ENCODE results near the gene ZNF22. TPM values are rescaled to one million over a fixed set of nuclear protein-coding genes. Genes with fewer than 3 reads are reported as not detected.

The ZNF22 gene
- polyA plus RNA-seq, 2 donors = 4.6 to 5.4 TPM

GRCh38 chr10:44993922-44994751 is 6.6 kb upstream of the ZNF22 start:
- Histone ChIP-seq H3K4me3 (ENCODE audit: low read depth in 1 of 2, low read length in 2 of 2) (no peak overlapping the region), H3K36me3 (ENCODE audit: control insufficient read depth in 2 of 2, insufficient read depth in 2 of 2, low read length in 1 of 2) (peaks cover 0 to 2% of the 10 kb centered on the region in 2 donors), H3K27me3 (ENCODE audit: control insufficient read depth in 1 of 2, insufficient read depth in 2 of 2, low read length in 2 of 2) (no peaks in the 10 kb centered on the region), H3K9me3 (ENCODE audit: control insufficient read depth in 2 of 2, insufficient read depth in 1 of 2, low read depth in 1 of 2, low read length in 1 of 2) (peaks cover 0 to 2% of the 10 kb centered on the region in 2 donors), H3K4me1 (ENCODE audit: control insufficient read depth in 2 of 2, insufficient read depth in 2 of 2, low read length in 1 of 2) (peaks cover 10 to 13% of the 10 kb centered on the region in 2 donors), H3K27ac (ENCODE audit: low read depth in 2 of 2, low read length in 1 of 2) (peak overlapping the region; percentile 24 to 57)
- 87% methylated on average over 11 of the region's 11 CpGs for WGBS, 2 donors

GRCh38 chr10:44994752-44995530 is 5.8 kb upstream of the ZNF22 start:
- Histone ChIP-seq H3K27me3 (ENCODE audit: control insufficient read depth in 1 of 2, insufficient read depth in 2 of 2, low read length in 2 of 2) (no peaks in the 10 kb centered on the region), H3K4me3 (ENCODE audit: low read depth in 1 of 2, low read length in 2 of 2) (no peak overlapping the region), H3K36me3 (ENCODE audit: control insufficient read depth in 2 of 2, insufficient read depth in 2 of 2, low read length in 1 of 2) (peaks cover 0 to 2% of the 10 kb centered on the region in 2 donors), H3K27ac (ENCODE audit: low read depth in 2 of 2, low read length in 1 of 2) (peak overlapping the region; percentile 57 to 83), H3K9me3 (ENCODE audit: control insufficient read depth in 2 of 2, insufficient read depth in 1 of 2, low read depth in 1 of 2, low read length in 1 of 2) (peaks cover 0 to 2% of the 10 kb centered on the region in 2 donors), H3K4me1 (ENCODE audit: control insufficient read depth in 2 of 2, insufficient read depth in 2 of 2, low read length in 1 of 2) (peaks cover 10 to 13% of the 10 kb centered on the region in 2 donors)
- WGBS, 2 donors = 58 to 64% methylated on average over 9 of the region's 9 CpGs

GRCh38 chr10:44995581-44995913 is 5.2 kb upstream of the ZNF22 start:
- H3K27ac ChIP-seq (ENCODE audit: low read depth in 2 of 2, low read length in 1 of 2) = peak overlapping the region; percentile 57 to 61

GRCh38 chr10:44995914-44996669 is 4.6 kb upstream of the ZNF22 start:
- Histone ChIP-seq H3K36me3 (ENCODE audit: control insufficient read depth in 2 of 2, insufficient read depth in 2 of 2, low read length in 1 of 2) (peaks cover 0 to 2% of the 10 kb centered on the region in 2 donors), H3K27me3 (ENCODE audit: control insufficient read depth in 1 of 2, insufficient read depth in 2 of 2, low read length in 2 of 2) (no peaks in the 10 kb centered on the region), H3K4me3 (ENCODE audit: low read depth in 1 of 2, low read length in 2 of 2) (no peak overlapping the region), H3K4me1 (ENCODE audit: control insufficient read depth in 2 of 2, insufficient read depth in 2 of 2, low read length in 1 of 2) (peaks cover 10 to 13% of the 10 kb centered on the region in 2 donors), H3K27ac (ENCODE audit: low read depth in 2 of 2, low read length in 1 of 2) (peak overlapping the region; percentile 57 to 93), H3K9me3 (ENCODE audit: control insufficient read depth in 2 of 2, insufficient read depth in 1 of 2, low read depth in 1 of 2, low read length in 1 of 2) (peaks cover 0 to 2% of the 10 kb centered on the region in 2 donors)
- WGBS, 2 donors = 47 to 50% methylated on average over 9 of the region's 9 CpGs

More at GRCh38 chr10:44995581-44995913, 5.2 kb upstream of the ZNF22 start:
- peaks cover 10 to 13% of the 10 kb centered on the region in 2 donors for H3K4me1 ChIP-seq (ENCODE audit: control insufficient read depth in 2 of 2, insufficient read depth in 2 of 2, low read length in 1 of 2)
- H3K27me3 ChIP-seq (ENCODE audit: control insufficient read depth in 1 of 2, insufficient read depth in 2 of 2, low read length in 2 of 2) = no peaks in the 10 kb centered on the region
- H3K36me3 ChIP-seq (ENCODE audit: control insufficient read depth in 2 of 2, insufficient read depth in 2 of 2, low read length in 1 of 2) = peaks cover 0 to 2% of the 10 kb centered on the region in 2 donors
- peaks cover 0 to 2% of the 10 kb centered on the region in 2 donors for H3K9me3 ChIP-seq (ENCODE audit: control insufficient read depth in 2 of 2, insufficient read depth in 1 of 2, low read depth in 1 of 2, low read length in 1 of 2)
- 31 to 52% methylated on average over 4 of the region's 4 CpGs for WGBS, 2 donors
- no peak overlapping the region for H3K4me3 ChIP-seq (ENCODE audit: low read depth in 1 of 2, low read length in 2 of 2)

- Histone ChIP-seq H3K36me3 (ENCODE audit: control insufficient read depth in 2 of 2, insufficient read depth in 2 of 2, low read length in 1 of 2) (peaks cover 0 to 2% of the 10 kb centered on the region in 2 donors), H3K9me3 (ENCODE audit: control insufficient read depth in 2 of 2, insufficient read depth in 1 of 2, low read depth in 1 of 2, low read length in 1 of 2) (peaks cover 0 to 2% of the 10 kb centered on the region in 2 donors), H3K27ac (ENCODE audit: low read depth in 2 of 2, low read length in 1 of 2) (peak overlapping the region; percentile 57 to 93), H3K4me3 (ENCODE audit: low read depth in 1 of 2, low read length in 2 of 2) (no peak overlapping the region), H3K4me1 (ENCODE audit: control insufficient read depth in 2 of 2, insufficient read depth in 2 of 2, low read length in 1 of 2) (peaks cover 9 to 10% of the 10 kb centered on the region in 2 donors), H3K27me3 (ENCODE audit: control insufficient read depth in 1 of 2, insufficient read depth in 2 of 2, low read length in 2 of 2) (no peaks in the 10 kb centered on the region)
- WGBS, 2 donors = 90 to 91% methylated on average over 6 of the region's 6 CpGs
Measured at GRCh38 chr10:44997105-44997748, 3.5 kb upstream of the ZNF22 start.

- H3K4me3 ChIP-seq (ENCODE audit: low read depth in 1 of 2, low read length in 2 of 2) = no peak overlapping the region
- peaks cover 0 to 2% of the 10 kb centered on the region in 2 donors for H3K9me3 ChIP-seq (ENCODE audit: control insufficient read depth in 2 of 2, insufficient read depth in 1 of 2, low read depth in 1 of 2, low read length in 1 of 2)
- no peaks in the 10 kb centered on the region for H3K27me3 ChIP-seq (ENCODE audit: control insufficient read depth in 1 of 2, insufficient read depth in 2 of 2, low read length in 2 of 2)
- no peaks in the 10 kb centered on the region for H3K36me3 ChIP-seq (ENCODE audit: control insufficient read depth in 2 of 2, insufficient read depth in 2 of 2, low read length in 1 of 2)
- WGBS, 2 donors = 80 to 84% methylated on average over 6 of the region's 6 CpGs
- peaks cover 8% of the 10 kb centered on the region in 2 donors for H3K4me1 ChIP-seq (ENCODE audit: control insufficient read depth in 2 of 2, insufficient read depth in 2 of 2, low read length in 1 of 2)
- H3K27ac ChIP-seq (ENCODE audit: low read depth in 2 of 2, low read length in 1 of 2) = peak overlapping the region in 1 of 2 donors; percentile 41
Measured at GRCh38 chr10:44998146-44998631, 2.5 kb upstream of the ZNF22 start.

GRCh38 chr10:45000138-45000751 is 478 bp upstream of the ZNF22 start:
- WGBS, 2 donors = 46 to 48% methylated on average over 12 of the region's 12 CpGs
- Histone ChIP-seq H3K9me3 (ENCODE audit: control insufficient read depth in 2 of 2, insufficient read depth in 1 of 2, low read depth in 1 of 2, low read length in 1 of 2) (no peaks in the 10 kb centered on the region), H3K4me3 (ENCODE audit: low read depth in 1 of 2, low read length in 2 of 2) (peak overlapping the region; percentile 64 to 66), H3K27ac (ENCODE audit: low read depth in 2 of 2, low read length in 1 of 2) (peak overlapping the region; percentile 92), H3K36me3 (ENCODE audit: control insufficient read depth in 2 of 2, insufficient read depth in 2 of 2, low read length in 1 of 2) (no peaks in the 10 kb centered on the region), H3K4me1 (ENCODE audit: control insufficient read depth in 2 of 2, insufficient read depth in 2 of 2, low read length in 1 of 2) (peaks cover under 1 to 4% of the 10 kb centered on the region in 2 donors), H3K27me3 (ENCODE audit: control insufficient read depth in 1 of 2, insufficient read depth in 2 of 2, low read length in 2 of 2) (no peaks in the 10 kb centered on the region)

- H3K9me3 ChIP-seq (ENCODE audit: control insufficient read depth in 2 of 2, insufficient read depth in 1 of 2, low read depth in 1 of 2, low read length in 1 of 2) = no peaks in the 10 kb centered on the region
- no peaks in the 10 kb centered on the region for H3K36me3 ChIP-seq (ENCODE audit: control insufficient read depth in 2 of 2, insufficient read depth in 2 of 2, low read length in 1 of 2)
- H3K4me1 ChIP-seq (ENCODE audit: control insufficient read depth in 2 of 2, insufficient read depth in 2 of 2, low read length in 1 of 2) = no peaks in the 10 kb centered on the region
- peak overlapping the region; percentile 92 for H3K27ac ChIP-seq (ENCODE audit: low read depth in 2 of 2, low read length in 1 of 2)
- no peaks in the 10 kb centered on the region for H3K27me3 ChIP-seq (ENCODE audit: control insufficient read depth in 1 of 2, insufficient read depth in 2 of 2, low read length in 2 of 2)
- WGBS, 2 donors = 7% methylated on average over 13 of the region's 13 CpGs
- H3K4me3 ChIP-seq (ENCODE audit: low read depth in 1 of 2, low read length in 2 of 2) = peak overlapping the region; percentile 64 to 66
Measured at GRCh38 chr10:45001381-45002148, 842 bp downstream of the ZNF22 start.

Measured in esophagus (tissue), 2 donors.